SW 1271 (cell line): ENCODE measurements around the gene PTPRJ.
"Not testable (repeated sequence)": the region's sequence is repeated elsewhere in the genome, so short reads cannot be mapped to it uniquely, and the experiment has no call there.

Source experiments
- DNase-seq, 2 experiments: peaks; one replicate each; lab custom pipeline; 2025; lab: John Stamatoyannopoulos, UW

PTPRJ gene

GRCh38 chr11:48114740-48115139 lies 134.4 kb downstream of the PTPRJ start:
- no peak for DNase-seq

- peak in 1 of 2 experiments; percentile 32 for DNase-seq
These were observed 136.3 kb downstream of the PTPRJ start for GRCh38 chr11:48116437-48117228.

DNA sequence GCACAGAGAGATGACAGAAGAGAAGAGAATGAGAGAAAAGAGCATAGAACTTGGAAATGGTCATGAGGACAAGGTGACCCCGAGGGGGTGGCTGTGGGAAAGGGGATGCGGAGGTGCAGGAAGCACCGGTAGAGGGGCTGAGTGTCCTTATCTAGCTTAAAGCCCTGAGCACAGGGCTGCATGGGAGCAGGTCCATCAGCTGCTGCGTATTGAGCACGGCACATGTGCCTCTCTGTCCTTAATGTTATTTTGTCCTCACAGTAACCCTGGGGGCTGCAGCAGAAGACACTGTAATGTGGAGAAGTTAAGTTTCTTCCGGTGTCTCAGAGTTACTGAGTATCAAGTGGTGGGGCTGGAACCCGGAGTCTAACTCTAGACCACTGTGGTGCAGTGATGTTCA lies 141.9 kb downstream of the PTPRJ start:
- DNase-seq = no peak

- no peak for DNase-seq
These were observed 142.3 kb downstream of the PTPRJ start for GRCh38 chr11:48122656-48123055.

DNA sequence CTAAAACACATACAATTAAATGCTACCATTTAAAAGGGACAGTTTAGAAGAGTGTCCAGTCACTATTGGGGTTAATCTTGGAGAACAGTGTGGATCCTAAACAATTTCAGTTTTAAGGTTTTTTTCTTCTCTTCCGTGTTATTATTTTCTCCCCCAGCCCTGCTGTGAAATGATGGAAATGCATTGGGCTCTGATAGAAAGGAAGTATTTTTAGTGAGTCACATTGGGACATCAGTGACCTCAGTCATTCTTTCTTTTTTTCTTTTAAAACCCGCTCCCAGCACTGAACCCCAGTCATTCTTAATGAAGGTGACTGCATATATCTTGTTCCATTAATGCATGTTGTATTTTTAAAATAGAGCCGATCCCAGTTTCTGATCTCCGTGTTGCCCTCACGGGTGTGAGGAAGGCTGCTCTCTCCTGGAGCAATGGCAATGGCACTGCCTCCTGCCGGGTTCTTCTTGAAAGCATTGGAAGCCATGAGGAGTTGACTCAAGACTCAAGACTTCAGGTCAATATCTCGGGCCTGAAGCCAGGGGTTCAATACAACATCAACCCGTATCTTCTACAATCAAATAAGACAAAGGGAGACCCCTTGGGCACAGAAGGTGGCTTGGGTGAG lies 143.0 kb downstream of the PTPRJ start:
- no peak for DNase-seq

DNA sequence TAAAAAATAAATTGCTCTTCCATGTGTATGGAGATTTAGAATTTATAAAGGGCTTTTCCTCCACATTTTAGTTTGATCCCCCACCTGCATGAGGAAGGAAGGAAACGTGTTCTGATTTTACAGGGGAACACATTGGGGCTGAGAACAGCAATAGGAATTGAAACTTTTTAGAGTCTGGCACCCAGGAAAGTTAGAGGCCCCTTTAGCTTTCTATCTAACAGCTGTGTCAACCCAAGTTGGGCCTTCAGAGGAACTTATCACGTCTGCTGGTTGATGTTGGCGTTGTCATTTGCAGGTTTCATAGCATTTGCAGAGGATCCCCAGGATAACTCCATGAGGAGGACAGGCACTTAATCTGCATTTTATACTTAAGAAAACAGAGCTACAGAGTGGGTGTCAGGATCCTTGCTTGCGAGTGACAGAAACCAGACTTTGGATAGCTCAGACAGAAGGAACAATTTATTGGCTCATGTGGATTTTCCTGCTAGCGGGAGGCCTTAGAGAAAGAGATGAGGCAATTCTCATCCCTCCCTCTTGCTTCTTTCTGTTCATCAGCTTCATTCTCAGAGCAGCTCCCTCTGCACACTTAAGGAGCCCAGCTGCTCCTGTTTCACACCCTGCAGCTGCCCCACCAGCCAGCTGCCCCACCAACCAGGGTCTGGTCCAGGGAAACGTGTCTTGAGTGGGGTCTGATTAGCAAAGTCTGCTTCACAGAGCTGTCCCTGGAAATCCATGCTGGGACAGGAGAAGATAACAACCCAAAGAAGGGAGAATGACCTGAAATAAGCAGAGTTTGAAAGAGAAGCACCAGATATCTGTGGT lies 143.8 kb downstream of the PTPRJ start:
- DNase-seq = no peak

GRCh38 chr11:48124880-48125279 lies 144.5 kb downstream of the PTPRJ start:
- no peak for DNase-seq

GRCh38 chr11:48125866-48126265 lies 145.5 kb downstream of the PTPRJ start:
- DNase-seq = no peak

GRCh38 chr11:48127521-48128183 lies 147.3 kb downstream of the PTPRJ start:
- no peak for DNase-seq

DNA sequence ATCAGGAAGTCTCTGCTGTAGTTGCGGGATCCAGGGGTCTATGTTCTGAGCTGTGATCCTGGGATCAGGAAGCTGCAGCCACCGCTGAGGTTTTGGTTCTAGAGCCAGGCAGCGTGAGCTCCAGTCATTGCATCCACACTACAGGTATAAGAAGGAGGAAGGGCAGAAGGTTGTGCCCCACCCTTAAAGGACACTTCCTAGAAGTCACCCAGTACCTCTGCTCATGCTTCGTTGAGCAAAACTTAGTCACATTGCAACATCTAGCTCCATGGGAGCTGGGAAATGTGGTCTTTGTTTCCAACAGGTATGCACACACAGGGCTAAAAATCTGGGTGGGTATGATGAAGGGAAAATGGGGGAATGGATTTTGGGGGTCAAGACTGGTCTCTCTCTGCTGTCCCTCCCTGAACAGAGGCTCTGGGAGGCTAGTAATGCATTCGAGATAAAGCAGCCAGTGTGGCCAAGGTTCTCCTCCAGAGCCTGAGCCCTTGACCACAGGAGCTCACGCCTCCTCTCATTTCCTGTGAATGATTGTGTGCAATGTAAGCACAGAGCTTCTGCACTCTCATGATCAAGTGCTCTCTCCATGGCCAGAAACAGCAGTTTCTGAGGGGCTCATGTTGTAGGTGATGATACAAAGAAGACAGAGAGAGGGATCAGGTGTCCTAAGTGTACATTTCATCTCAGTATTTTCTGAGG lies 149.5 kb downstream of the PTPRJ start:
- no peak for DNase-seq

GRCh38 chr11:48134221-48134922 lies 154.0 kb downstream of the PTPRJ start:
- no peak for DNase-seq

DNA sequence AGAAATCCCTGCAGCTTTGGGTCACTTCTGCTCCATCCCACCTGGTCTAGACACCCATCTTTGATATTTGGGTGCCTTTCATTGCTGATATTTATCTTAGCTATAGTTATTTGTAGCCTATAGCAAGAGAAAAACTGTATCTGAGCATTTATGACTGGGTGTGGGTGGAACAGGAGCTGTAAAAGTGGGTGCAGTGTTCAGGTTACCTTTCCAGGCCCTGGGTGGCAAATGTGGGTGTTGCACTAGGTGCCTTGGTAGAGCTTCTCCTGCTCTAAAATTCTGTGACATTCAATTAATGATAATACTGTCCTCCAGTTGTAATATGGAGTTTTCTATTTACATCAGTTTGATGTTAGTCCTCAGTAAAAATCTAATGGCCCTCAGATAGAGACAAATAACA lies 157.9 kb downstream of the PTPRJ start:
- no peak for DNase-seq

- DNase-seq = not testable (repeated sequence)
These were observed 159.5 kb downstream of the PTPRJ start for GRCh38 chr11:48139896-48140295.

GRCh38 chr11:48141475-48142122 lies 161.2 kb downstream of the PTPRJ start:
- DNase-seq = no peak

DNA sequence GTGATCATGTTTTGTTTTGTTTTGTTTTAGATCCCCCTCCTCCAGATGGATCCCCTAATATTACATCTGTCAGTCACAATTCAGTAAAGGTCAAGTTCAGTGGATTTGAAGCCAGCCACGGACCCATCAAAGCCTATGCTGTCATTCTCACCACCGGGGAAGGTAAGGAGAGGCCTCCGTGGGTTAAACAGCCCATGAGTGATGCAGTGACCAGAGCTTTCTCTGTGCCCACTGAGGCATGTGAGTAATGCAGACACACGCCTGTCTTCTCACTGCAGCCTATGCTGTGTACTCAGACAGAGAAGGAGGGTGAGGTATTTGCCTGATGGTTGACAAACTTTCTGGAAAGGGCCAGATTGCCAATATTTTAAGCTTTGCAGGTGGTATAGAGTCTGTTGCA lies 162.5 kb downstream of the PTPRJ start:
- DNase-seq = no peak

DNA sequence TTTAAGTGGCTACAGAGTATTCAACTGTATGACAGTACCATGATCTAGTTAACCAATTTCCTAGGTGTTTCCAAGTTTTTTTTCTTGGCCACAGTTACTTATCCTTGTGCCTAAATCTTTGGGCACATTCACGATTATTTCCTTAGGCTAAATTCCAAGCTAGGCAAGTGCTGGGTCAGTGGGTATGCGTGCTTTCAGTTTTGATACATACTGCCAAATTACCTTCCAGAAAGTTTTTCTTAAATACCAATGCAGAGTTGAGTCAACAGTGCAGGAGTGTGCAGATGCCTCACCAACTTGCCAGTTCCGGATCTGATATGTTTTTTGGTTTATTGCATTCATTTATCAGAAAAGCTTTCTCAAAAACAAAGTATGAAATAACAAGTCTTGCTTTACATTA lies 168.4 kb downstream of the PTPRJ start:
- DNase-seq = no peak

DNA sequence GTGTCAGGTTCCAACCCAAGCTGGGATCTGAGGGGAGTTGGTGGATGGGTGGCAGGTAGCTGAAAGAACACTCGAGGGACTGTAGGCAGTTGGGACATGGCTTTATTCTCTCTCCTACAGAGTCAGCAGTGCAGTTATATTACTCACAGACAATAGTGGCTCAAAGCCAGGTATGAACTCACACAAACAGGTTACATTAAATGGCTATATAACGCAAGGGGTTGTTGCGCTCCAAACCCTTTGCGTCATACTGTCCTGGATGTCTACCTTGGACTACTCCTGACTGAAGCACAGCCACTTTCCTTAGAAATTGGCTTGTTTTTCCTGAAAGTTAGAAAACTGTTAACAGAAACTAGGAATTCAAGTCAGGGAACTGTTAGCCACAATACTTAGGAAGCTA lies 169.9 kb downstream of the PTPRJ start:
- no peak for DNase-seq

GRCh38 chr11:48154151-48154550 lies 173.8 kb downstream of the PTPRJ start:
- no peak for DNase-seq

- no peak for DNase-seq
These were observed 181.9 kb downstream of the PTPRJ start for GRCh38 chr11:48161951-48162884.
